Spleen (tissue), 7 donors: ENCODE data around the gene TMEM120B.

Source experiments
- CTCF ChIP-seq, 11 experiments: fragments of 200-600 bp in 7 of 11; fragments of 450-650 bp in 4 of 11; sonication (generic) in 4 of 11; IDR thresholded peaks in 8 of 11; conservative IDR thresholded peaks in 3 of 11; 1 replicate in 7 of 11; 2 replicates in 4 of 11; pipeline versions ENCODE4 v1.4.0 to v1.8.0; 2016 to 2021; ENCODE audit warnings: antibody characterized with exemption in 11 of 11, inconsistent platforms in 4 of 11, mild to moderate bottlenecking in 1 of 11
- POLR2A ChIP-seq, 3 donors: fragments of 450-650 bp; IDR thresholded peaks; one replicate each; pipeline ENCODE4 v1.5.1; 2017; ENCODE audit warnings: antibody characterized with exemption in 3 of 3, mild to moderate bottlenecking in 1 of 3
- donor health status: DM: no; HTN: no; CAD: no; lungs with moderate emphysema.
- donor health status: DM: no; HTN: no; CAD: no.
- donor health status: DM: no; HTN: no; CAD: no.

- TF ChIP-seq CTCF (IDR thresholded peaks at IDR 0.05 in 8 of 11, conservative IDR thresholded peaks at IDR 0.05 in 3 of 11) (no peak), POLR2A (IDR thresholded peaks at IDR 0.05) (no peak)
Measured at GRCh38 chr12:121813951-121814350, 101.4 kb downstream of the TMEM120B start.
